ENCODE data around the gene COTL1. TPM values are rescaled to one million over a fixed set of nuclear protein-coding genes. Genes with fewer than 3 reads are reported as not detected.
"Not testable (repeated sequence)": the region's sequence is repeated elsewhere in the genome, so short reads cannot be mapped to it uniquely, and the experiment has no call there.

COTL1 gene
- total RNA-seq, 1 donor from 2014 or later, result 179 TPM

DNA sequence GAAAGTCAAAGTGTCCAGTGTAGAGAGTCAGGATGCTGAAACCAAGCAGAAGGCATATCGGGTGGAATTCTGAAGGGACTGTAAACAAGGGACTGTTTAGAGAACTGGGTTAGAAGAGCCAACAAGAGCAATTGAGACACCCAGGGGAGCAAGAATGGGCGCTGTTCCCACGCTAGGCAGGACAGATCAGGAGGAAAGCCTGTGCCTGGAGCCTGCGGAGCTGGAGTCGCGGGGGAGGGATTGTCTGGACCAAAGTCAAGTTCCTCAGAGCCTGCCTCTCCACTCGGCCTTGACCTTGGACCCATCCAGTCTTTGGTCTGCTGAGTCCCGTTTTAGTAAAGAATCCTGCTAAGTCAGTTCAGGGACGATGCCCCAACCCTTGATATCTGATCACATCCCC is 15.7 kb upstream of the COTL1 start:
- Mint-ChIP-seq H3K27me3 (peaks cover 3% of the 10 kb centered on the region), H3K4me1 (ENCODE audit: unreplicated experiment) (peaks cover 11% of the 10 kb centered on the region), H3K36me3 (no peaks in the 10 kb centered on the region), H3K27ac (no peak overlapping the region), H3K4me3 (no peak overlapping the region), H3K9me3 (peaks cover 4% of the 10 kb centered on the region)
- DNase-seq (ENCODE audit: extremely low spot score, unreplicated experiment), result no peak
- TF ChIP-seq CTCF (conservative IDR thresholded peaks at IDR 0.05), result no peak

DNA sequence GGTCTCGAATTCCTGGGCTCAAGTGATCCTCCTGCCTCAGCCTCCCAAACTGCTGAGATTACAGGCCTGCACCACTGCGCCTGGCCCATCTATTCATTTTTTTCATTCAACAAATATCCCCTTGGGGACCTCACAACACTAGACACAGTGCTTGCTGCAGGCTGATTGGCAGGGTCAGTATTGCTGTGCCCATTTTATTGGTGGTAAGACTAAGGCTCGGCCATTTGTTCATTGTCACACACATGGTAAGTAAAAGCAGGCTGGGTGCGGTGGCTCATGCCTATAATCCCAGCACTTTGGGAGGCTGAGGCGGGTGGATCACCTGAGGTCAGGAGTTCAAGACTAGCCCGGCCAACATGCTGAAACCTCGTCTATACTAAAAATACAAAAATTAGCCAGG is 15.0 kb upstream of the COTL1 start:
- not testable (repeated sequence) for H3K9me3 Mint-ChIP-seq; H3K27ac Mint-ChIP-seq; DNase-seq (ENCODE audit: extremely low spot score, unreplicated experiment); H3K36me3 Mint-ChIP-seq; H3K27me3 Mint-ChIP-seq; H3K4me3 Mint-ChIP-seq
- peaks cover 11% of the 10 kb centered on the region for H3K4me1 Mint-ChIP-seq (ENCODE audit: unreplicated experiment)

DNA sequence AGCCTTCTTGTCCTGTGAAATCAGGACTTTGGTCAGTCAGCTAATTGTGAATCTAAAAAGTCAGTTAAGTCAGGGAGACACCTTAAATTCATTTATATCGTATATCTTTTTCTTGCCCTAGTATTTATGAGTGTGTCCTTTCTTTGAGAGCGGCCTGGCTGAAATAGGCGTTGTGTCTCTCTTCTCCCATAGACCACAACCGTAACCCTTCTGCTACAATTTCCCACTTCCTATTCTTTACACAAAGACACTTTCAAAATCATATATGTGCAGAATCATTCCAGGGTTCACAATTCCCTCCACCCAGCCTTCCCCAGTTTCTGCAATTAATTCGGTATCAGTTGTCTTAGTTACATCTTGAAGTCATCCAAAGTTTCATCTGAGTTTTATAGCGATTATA is 14.0 kb upstream of the COTL1 start:
- Mint-ChIP-seq H3K27ac (no peak overlapping the region), H3K36me3 (no peaks in the 10 kb centered on the region), H3K4me3 (no peak overlapping the region), H3K27me3 (peaks cover 3% of the 10 kb centered on the region), H3K9me3 (peaks cover 2% of the 10 kb centered on the region), H3K4me1 (ENCODE audit: unreplicated experiment) (peaks cover 11% of the 10 kb centered on the region)
- no peak for DNase-seq (ENCODE audit: extremely low spot score, unreplicated experiment)
- TF ChIP-seq CTCF (conservative IDR thresholded peaks at IDR 0.05), result no peak

GRCh38 chr16:84631153-84631466 is 13.2 kb upstream of the COTL1 start:
- no peak for TF ChIP-seq CTCF (conservative IDR thresholded peaks at IDR 0.05)
- DNase-seq (ENCODE audit: extremely low spot score, unreplicated experiment), result no peak
- Mint-ChIP-seq H3K36me3 (no peaks in the 10 kb centered on the region), H3K27me3 (peaks cover 3% of the 10 kb centered on the region), H3K9me3 (no peaks in the 10 kb centered on the region), H3K4me1 (ENCODE audit: unreplicated experiment) (peaks cover 11% of the 10 kb centered on the region), H3K4me3 (no peak overlapping the region), H3K27ac (no peak overlapping the region)

- peaks cover 11% of the 10 kb centered on the region for H3K4me1 Mint-ChIP-seq (ENCODE audit: unreplicated experiment)
- no peaks in the 10 kb centered on the region for H3K36me3 Mint-ChIP-seq
- TF ChIP-seq CTCF (conservative IDR thresholded peaks at IDR 0.05), result no peak
- no peaks in the 10 kb centered on the region for H3K9me3 Mint-ChIP-seq
- peaks cover 3% of the 10 kb centered on the region for H3K27me3 Mint-ChIP-seq
- no peak overlapping the region for H3K4me3 Mint-ChIP-seq
- no peak for DNase-seq (ENCODE audit: extremely low spot score, unreplicated experiment)
- H3K27ac Mint-ChIP-seq, result no peak overlapping the region
Measured at GRCh38 chr16:84630446-84631152, 12.7 kb upstream of the COTL1 start.

- no peak for DNase-seq (ENCODE audit: extremely low spot score, unreplicated experiment)
- Mint-ChIP-seq H3K27me3 (peaks cover 3% of the 10 kb centered on the region), H3K36me3 (no peaks in the 10 kb centered on the region), H3K9me3 (no peaks in the 10 kb centered on the region), H3K27ac (no peak overlapping the region), H3K4me3 (no peak overlapping the region), H3K4me1 (ENCODE audit: unreplicated experiment) (peaks cover 11% of the 10 kb centered on the region)
- TF ChIP-seq CTCF (conservative IDR thresholded peaks at IDR 0.05), result no peak
Measured at GRCh38 chr16:84630009-84630408, 12.1 kb upstream of the COTL1 start.

Data from type B pancreatic cell (in vitro differentiated cells).